Kidney tubule cell (primary cell): ENCODE data around the gene RFX7.

Source experiments
- DNase-seq: peaks from one replicate; pipeline ENCODE4 v3.0.0-alpha.2; 2018; ENCODE audit warnings: low spot score

Gene RFX7

DNA sequence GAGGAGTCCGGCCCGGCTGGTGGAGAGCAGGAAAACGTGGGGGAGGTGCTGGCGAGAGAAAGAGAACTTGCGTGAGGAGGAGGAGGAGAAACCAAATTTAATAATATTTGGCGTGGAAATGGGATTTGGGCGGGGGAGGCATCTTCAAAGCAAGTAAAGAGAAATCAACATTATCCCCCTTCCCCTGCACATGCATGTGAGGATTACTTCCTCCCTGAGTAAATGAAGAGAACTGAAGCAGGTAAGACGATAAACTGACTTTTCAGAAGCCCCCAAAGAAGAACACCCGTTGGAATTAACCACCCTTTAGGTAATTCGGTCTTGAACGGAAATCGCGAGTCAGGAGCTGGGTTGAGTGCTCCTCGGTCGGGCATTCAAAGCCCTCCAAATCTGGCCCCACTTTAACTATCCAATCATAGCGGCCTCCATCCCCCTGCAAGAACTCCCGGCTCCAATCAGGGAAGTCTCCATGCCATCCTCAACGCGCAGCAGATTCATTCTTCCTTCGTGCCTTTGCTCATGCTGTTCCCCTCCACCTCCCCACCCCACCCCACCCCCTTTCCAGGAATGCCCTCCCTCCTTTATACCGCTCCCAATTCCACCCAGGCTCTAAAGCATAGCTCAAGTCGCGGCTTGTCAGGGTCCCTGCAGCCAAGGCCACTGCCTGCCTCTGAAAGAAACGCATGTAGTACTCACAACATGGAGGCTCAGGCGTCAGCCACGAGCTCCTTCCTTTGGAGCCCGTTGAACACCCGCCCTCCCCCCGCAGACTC lies 545 bp upstream of the RFX7 start:
- peak; percentile 81 for DNase-seq

DNA sequence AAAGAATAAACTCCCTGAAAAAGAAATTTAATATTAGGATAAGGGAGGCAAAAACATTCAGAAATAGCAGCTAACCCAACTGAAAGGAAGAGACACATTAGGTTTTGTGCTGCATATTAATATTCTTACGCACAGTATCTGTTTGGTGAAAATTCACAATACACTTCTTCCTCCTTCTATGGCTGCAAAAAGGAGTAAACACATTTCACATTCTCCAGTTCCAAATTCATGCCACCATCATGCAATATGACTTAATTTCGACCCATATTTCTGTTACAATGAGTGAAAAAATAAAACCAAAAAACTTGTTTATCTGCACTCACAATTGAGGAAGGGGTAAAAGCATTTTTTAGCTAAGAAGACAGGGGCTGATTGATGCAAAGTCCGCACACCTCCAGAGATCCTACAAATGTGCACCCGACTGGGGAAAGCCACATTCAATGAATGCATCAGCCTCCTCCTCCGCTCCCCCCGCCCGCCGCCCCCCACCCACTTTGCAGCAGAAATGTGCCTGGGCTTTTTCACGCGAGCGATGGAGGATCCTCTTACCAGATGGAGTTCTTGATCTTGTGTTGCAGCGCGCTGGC lies 1.0 kb downstream of the RFX7 start:
- DNase-seq: no peak

DNA sequence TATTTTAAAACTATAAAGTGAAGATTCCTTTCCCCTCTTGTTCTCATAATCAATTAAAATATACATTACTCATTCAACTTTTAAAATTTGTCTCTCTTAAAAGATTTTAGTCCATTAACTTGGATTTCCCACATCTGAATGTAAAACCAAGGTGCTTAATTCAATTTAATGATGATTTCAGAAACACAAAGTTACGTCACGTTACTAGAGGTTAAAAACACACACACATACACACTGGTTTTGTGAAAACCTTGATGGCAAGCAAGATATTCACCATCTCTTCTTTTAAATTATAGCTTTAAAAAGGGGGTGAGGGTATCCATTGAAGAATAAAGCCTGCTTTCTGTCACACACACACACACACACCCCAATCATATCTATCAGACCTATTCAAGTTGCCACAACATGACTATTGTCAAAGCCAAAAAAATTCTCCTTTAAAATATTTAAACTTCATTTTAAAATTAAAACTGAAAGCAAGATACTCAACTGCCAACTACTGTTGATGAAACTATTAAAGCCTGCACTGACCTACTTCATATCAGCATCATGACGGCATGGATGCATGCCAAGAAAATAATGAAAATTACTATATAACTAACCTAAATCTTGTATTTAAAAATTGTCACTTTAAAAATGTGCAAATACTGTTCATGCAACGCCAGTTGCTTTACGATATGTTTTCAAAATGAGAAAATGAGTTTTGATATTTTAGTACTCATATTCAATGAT lies 2.1 kb downstream of the RFX7 start:
- DNase-seq: no peak

DNA sequence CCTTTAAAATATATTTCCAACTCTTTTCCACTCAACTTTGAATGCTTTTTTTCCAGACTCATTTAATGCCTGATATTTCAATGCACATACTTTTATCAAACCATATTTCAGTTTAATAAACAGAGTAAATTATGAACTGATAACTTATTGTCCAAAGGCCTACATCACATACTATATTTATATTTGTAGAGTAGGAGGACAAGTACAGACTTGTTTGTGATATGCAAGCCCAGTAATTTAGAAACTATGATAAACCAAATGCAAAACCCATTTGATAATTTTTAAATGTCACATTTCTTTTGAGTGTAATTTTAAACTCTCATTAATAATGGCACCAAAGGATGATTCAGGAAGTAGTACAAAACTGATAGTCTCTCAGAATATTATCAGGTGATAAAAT lies 3.3 kb downstream of the RFX7 start:
- no peak for DNase-seq

DNA sequence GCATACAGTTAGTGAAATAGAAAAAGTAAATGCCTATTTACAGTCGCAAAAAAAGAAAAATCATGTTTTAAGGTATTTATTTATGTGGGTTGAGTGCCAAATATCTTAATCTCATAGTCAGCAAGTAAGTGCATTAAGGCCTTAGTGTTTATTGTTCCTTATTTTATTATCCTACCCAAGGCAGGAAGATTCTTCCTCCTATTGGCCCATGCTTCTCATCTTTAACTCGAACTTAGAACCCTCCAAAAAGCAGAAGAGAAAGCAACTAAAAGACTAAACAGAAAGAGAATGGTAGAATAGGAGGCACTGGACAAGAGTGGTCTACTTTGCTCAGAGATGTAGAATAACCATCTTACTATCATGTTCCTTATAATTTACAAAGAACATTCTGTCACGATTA lies 7.5 kb downstream of the RFX7 start:
- no peak for DNase-seq

DNA sequence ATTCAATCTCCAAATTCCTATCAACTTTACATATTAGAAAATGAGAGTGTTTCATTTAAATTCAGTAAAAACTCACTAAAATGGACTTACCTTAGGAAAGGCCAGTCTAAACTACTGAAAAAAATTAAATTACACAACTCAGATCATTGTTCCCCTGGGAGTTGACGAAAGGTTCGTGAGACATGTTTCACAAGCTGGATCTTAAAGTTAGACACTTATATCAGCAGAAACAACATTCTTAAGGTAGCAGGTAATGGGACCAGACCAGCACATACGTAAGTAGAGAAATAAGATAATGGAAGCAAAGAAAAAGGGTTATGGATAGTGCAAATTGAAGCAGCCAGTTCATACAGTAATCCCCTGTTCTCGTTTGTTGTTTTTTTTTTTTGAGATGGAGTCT lies 8.9 kb downstream of the RFX7 start:
- DNase-seq: no peak

DNA sequence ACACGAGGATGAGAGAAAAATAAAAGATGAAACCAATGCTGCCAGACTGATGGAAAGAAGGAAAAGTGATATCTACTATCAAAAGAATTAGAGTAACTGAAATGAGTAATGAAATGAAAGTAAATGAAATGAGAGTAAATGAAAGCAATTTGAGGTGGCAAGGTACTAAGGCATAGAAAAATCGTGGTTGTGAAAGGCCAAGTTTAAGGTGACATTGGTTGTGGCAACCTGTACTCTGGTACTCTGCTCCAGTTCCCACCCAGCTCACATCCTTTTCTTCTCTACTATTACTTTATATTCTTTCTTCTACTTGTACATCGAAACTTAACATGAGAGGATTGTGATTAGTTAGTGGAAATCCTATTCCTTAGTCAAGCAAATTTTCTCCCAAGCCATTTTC lies 10.1 kb downstream of the RFX7 start:
- DNase-seq: no peak

DNA sequence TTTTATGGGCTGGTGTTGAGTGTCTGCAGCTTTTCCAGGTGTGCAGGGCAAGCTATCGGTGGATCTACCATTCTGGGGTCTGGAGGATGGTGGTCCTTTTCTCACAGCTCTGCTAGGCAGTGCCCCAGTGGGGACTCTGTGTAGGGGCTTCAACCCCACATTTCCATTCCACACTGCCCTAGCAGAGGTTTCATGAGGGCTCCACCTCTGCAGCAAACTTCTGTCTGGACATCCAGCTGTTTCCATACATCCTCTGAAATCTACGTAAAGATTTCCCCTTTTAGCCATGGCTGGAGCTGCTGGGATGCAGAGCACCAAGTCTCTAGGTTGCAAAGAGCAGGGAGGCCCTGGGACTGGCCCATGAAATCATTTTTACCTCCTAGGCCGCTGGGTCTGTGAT lies 11.6 kb downstream of the RFX7 start:
- no peak for DNase-seq

DNA sequence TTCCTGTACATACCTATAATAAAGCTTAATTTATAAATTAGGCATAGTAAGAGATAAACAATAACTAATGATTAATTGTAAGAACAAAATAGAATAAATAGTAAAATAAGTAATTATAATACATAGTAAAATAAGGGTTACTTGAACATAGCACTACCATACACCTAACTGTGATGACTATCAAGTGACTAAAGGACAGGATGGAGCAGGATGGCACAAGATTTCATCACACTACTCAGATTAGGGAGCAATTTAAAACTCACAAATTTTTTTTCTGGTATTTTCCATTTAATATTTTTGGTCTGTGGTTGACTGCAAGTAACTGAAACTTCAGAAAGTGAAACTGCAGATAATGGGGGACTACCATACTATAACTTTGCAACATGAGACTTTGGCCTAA lies 14.8 kb downstream of the RFX7 start:
- DNase-seq: no peak

DNA sequence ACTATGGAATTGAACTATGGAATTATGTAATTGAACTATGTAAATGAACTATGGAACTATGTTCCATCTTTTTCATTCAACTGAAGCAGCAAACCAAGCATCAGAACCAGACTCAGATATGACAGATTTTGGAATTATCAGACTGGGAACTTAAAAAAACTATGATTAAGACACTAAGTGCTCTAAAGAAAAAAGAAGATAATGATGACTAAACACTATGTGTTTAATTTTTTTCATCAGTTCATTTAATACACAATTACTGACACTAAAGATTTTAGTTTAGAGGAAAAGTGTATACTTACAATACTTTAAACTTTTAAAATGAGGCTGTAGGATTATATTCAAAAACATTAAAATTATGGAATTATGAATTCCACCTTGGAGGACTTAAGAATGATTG lies 15.3 kb downstream of the RFX7 start:
- DNase-seq: no peak

DNA sequence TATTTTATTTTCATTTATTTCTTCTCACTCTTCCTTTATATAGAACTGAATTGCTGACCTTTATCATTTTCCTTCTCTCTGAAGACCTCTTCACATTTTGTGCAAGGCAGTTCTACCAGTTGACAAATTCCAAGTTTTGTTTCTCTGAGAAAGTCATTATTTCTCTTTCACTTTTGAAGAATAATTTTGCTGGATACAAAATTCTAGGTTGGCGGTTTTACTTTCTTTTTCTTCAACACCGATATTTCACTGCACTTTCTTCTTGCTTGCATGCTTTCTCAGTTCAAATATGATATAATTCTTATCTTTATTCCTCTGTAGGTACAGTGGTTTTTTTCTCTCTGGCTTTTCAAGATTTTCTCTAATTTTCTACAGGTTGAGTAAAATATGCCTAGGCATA lies 15.9 kb downstream of the RFX7 start:
- no peak for DNase-seq

DNA sequence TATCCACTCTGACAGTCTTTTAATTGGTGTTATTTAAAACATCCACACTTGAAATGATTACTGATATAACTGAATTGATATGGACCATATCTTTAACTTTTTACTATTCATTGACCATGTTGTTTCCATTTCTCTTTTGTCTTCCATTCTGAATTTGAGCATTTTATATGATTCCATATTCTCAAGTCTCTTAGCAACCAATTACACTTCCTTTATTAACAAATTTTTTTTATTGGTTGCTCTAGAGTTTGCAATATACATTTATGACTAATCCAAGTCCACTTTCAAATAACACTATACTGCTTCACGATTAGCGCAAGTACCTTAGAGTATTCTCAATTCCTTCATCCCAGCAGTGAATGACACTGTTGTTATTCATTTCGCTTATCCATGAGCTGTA lies 16.4 kb downstream of the RFX7 start:
- no peak for DNase-seq

DNA sequence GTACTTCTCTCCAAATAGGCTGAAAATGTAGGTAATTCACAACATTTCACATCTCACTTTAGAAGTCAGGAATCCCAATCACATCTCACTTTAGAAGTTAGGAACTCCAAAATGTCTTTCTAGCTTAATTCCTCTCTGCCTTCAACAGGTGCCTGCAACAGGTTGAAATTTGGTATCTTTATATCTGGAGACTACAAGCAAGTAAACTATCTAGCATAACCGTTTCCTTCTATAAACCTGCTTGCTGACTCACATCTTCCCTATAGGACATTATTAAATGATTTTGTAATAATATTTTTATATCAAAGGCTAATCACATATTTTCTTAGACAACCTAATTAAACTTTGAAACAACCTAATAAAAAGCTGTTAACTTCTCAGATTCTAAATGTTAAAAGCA lies 18.2 kb downstream of the RFX7 start:
- no peak for DNase-seq

DNA sequence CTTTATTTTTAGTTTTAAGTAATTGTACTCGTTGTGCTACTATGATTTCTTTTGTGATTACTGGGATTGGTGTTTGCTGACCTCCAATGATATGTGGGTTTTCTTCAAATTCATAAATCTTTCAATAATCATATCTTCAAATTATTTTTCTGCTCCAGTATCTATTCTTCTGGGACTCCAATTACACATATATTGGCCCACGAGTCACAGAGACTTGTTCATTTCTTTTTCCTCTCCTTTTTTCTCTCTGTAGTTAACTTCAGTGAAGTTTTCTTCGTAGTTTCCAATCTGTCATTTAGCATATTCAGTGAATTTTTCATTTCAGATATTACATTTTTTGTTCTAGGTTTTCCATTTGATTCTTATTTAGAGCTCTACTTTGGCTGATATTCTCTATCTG lies 21.4 kb downstream of the RFX7 start:
- DNase-seq: no peak

DNA sequence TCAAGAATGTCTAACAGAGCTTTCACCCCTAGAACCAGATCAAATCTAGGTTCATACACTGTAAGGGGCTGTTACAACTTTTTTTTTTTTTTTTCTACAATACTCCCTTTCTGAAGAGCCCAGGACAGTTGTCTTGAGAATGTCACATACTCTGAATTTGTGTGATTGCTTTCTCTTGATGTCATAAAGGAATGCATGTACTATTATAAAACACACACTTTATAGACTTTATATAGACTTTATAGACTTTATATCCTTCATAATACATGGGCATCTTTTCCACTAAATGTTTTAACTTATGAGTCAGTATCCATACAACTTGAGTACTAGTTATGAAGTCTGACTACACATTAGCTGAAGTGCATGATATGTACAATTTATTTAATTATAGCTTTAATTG lies 26.3 kb downstream of the RFX7 start:
- no peak for DNase-seq

DNA sequence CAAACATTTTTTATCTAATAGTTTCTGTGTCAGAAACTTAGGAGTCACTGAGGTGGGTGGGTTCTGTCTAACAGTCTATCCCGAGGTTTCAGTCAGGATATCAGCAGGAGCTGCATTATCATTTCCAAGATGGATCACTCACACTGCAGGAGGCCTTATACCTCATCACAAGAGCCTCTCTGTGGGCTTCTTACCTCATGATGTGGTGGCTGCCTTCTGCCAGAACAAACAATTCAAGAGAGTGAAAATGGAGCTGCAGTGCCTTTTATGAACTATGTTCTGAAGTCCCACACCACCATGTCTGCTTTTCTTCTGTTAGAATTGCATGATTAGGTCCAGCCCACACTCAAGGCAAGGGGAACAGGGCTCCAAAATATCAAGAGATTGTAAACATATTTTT lies 27.9 kb downstream of the RFX7 start:
- peak; percentile 64 for DNase-seq

DNA sequence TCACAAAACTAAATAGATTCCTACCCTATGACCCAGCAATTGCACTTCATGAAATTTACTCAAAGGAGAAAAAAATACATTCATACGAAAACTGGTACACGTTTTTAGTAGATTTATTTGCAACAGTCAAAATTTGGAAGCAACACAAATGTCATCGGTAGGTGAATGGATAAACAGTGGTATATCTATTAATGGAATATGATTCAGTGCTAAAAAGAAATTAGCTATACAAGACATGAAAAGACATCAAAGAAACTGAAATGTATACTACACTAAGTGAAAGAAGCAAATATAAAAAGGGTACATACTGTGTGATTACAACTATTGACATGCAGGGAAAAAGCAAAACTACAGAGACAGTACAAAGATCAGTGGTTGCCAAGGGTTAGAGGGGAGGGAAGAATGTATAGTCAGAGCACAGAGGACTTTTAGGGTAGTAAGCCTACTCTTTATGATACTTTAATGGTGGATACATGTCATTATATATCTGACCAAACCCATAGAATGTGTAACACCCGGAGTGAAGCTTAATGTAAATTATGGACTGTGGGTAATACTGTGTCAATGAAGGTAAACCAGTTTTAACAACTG lies 31.6 kb downstream of the RFX7 start:
- DNase-seq: no peak

DNA sequence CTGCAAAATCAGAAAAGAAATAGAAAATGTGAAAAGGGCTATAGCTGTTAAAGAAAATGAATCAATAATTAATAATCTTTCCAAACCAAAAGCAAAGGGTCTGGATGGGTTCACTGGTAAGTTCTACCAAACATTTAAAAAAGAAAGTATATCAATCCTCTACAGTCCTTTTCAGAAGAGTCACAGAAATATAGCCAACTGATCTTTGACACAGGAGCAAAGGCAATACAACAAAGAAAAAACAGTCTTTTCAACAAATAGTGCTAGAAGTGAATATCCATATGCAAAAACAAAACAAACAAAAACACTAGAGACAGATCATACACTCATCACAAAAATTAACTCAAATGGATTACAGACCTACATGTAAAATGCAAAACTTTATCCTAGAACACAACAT lies 32.6 kb downstream of the RFX7 start:
- no peak for DNase-seq

DNA sequence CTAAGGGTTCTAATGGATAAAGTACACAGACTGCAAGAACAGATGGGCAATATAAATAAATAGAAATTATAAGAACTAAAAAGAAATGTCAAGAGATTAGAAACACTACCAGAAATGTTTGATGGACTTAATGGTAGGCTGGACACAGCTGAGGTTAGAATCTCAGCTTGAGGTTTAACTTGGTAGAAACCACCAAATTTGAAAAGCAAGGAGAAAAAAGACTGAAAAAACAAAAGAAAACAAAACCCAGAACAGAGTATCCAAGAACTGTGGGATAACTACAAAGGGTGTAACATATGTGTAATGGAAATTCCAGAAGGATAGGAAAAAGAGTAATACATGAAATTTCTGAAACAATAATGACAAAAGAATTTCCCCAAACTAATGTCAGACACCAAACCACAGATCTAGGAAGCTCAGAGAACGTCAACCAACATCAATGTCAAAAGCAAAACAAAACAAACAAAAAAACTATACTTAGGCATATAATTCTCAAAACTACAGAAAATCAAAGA lies 35.0 kb downstream of the RFX7 start:
- DNase-seq: no peak

DNA sequence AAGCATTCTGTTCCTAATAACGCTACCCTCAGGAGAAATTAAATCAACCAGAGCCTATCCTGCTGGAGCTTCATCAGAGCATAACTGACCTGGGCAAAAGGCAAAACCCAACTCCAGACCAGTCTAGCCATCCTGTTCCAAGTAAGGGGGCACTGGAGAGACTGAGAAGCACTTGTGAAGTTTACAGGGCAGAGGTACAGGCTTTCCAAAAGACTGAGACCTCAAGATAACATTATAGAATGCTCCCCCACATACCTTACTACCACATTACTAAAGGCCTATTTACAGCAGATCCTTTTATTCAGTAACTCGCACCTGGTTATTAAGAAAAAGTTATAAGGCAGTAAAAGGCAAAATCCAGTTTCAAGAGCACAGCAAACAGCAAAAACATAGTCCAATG lies 35.5 kb downstream of the RFX7 start:
- no peak for DNase-seq

DNA sequence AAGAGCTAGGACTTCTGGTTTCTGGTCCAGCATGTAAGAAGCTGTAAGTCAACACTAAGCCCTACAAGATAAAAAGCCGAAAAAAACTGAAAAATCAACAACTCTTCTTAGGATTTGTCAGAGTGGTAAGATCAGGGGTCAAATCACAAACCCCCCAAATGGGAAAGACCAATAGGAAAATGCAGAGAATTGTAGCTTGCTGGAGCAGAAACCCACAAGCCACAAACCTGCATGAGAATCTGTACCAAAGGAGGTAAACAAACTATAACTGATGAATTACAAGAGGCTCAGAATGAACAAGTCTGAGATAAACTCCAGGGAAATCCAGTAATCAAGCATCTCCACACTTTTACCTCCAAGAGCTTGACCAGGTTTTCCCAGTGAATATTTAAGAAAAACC lies 36.0 kb downstream of the RFX7 start:
- DNase-seq: peak; percentile 12

DNA sequence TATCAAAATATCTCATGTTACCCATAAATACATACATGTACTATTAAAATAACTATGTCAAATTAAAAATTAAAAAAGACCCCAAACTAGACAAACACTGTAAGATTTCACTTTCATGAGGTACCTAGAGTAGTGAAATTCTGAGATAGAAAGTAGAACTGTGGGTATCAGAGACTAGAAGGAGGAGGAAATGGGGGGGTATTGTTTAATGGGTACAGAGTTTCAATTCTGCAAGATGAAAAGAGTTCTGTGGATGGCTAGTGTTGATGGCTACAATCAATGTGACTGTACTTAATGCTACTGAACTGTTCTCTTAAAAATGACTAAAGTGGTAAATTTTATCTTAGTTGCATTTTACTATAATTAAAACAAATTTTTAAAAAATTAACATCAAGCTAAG lies 36.6 kb downstream of the RFX7 start:
- DNase-seq: no peak
